ENCODE results near the gene LDLRAD3.

LDLRAD3 gene

DNA sequence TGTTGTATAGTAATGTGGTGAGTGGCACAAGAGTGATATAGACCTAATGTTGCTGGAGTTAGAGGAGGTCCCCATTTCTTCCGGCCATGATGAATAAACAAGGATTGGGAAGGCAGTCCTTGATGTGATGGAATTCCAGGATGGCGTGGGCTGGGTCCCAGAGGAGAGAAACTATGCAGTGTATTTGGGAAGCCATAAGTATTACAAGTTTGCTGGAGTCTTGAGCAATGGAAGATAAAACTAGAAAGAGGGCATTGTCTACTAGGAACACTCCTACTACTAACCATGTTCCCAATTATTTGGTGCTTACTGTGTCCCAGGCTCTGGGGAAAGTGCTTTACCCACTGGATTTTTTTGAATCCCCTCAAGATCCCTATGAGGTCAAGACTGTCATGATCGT, 20.0 kb downstream of the LDLRAD3 start:
- no peak for DNase-seq

DNA sequence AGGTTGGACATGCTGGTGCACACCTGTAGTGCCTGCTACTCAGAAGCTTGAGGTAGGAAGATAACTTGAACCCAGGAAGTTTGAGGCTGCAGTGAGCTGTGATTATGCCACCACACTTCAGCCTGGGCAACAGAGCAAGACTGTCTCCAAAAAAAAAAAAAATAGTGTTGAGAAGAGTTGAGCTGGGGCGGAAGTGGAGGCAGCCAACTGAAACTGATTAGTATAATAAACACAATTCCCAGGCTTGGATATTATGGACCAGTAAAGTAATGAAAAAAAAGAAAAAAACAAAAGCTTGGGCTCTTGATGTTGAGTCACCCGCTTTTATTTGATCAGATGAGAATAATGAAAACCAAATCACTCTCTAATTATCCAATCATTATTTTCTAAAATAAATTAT, 21.0 kb downstream of the LDLRAD3 start:
- no peak for DNase-seq

DNA sequence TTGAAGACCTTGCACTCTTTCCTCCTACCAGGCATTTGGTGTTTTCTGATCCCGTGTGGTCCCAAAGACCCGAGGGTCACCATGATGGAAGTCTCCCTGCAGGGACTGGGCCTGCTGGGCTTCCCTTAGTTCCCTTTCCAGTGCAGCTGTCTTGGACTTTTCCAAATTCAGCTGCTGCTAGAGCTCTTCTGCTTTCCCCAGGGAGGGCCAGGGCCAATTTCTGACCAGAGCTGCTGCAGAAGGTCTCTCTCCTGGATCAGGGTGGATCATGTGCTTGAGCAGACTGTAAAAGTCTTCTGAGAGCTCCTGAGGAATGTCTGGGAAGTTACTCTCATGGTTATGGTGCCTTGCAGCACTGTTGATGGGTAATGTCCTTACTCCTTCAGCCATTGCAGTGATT, 23.2 kb downstream of the LDLRAD3 start:
- no peak for DNase-seq

DNA sequence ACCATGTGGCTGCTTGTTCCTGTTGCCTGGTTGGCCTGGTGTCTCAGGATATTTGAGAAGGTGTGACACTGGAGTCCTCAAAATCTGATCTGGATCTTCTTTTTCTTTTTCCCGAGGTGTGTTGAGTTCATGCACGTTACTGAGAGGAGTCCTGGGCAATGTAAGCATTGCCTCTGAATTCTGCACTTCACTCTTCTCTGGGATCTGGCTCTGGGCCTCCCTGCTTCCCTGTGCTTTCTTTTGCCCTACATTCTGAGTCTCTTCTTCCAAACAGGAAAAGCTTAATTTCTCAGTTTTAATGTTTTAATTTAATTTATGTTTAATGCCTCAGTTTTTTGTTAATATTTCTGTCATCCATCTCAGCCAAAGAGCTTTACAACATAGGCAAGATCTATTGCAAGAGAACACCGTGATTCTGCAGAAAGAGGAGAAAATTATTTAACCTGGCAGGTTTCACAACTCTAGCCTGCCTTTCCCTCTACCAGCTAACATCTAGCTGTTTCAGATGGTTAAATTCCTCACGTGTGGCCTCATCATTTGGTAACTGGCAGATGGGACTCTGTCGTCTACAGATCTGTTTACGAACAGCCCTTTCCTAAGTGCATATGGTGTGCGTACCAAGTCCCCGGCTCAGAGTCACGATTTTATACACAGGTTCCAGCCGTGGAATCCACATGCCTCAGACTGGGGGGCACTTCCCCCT, 24.7 kb downstream of the LDLRAD3 start:
- no peak for DNase-seq

- DNase-seq, result no peak
Measured at GRCh38 chr11:35969089-35970042, 25.5 kb downstream of the LDLRAD3 start.

DNA sequence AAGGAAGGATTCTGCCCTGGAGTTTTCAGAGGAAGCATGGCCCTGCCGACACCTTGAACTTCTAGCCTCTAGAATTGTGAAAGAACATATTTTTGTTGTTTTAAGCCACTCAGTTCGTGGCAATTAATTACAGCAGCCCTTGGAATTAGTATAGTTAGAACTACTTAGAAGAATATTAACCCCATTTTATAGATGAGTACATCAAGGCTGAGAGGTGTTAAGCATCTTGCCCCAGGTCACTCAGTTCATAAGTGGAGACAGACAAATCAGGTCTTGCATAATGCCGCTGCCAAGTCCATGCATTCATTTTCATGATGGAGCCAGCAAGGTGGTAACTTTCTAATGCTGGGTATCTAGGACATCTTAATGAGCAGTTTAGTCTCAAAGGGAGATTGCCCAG, 26.6 kb downstream of the LDLRAD3 start:
- DNase-seq, result no peak

- no peak for DNase-seq
Measured at GRCh38 chr11:35971841-35972422, 28.1 kb downstream of the LDLRAD3 start.

DNA sequence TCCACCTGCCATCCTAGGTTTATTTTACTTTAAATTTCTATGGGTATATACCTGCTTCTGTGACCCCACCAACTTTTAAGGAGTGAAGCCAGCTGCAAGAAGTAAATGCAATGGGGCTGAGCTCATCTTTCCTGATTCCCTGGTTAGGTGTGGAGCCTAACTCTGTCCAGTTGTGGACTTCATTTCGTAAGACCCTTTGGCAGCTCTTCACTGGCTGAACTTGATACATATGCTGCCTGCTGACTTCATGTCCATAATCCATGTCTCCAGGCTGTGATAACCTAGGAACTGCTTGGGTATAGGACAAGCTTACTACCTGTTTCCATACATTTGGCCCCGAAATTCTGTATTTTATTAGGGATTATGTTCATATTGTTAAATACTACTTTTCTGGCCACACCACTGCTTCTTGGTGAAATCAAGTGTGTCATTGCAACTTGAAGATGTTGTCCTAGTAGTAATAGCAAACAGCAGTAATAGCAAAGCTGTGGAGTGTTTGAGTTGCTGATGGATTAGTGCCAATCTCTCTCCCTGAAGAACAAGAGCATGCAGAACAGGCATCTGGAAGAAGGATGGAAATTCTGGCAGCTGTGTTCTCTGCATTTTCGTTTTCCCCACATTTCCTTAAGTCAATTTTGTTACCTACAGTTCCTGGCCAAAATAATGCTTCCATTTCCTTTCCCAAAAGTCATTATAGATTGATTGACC, 31.2 kb downstream of the LDLRAD3 start:
- no peak for DNase-seq

DNA sequence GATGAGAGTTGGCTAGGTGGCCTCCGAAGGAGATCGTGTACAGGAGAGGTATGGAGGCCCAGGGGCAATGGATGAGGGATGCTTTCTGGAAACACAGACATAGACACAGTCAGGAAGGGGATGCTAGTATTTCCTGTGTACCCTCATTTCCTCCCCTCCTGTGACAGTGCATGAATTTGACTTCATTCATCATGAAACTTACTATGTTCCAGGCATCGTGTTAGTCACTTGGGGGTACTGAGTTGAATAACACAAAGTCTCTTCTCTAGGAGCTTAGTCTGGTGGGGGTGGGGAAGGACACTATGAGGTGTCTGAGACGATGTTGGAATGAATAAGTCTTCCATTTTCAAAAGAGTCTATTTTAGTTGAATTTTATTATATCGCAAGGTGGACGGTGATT, 32.6 kb downstream of the LDLRAD3 start:
- DNase-seq, result no peak

DNA sequence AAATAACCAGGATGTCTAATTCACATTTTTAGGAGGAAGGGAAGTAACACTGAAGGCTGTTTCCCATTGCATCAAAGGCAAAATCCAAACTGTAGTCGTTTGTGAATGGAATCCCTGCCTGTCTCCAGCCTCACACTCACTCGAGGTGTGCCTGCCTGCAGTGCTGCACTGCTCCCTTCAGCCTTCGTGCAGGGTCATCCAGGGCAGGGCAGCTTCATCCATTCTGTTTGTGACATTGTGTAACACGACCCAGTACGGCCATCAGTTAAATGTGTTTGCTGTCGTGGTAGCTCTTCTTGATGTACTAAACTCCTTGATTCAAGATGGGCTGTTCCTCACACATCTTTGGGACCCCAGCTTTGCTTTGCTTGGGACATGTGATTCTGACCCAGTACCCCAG, 34.3 kb downstream of the LDLRAD3 start:
- no peak for DNase-seq

GRCh38 chr11:35978891-35979290, 35.0 kb downstream of the LDLRAD3 start:
- DNase-seq, result no peak

GRCh38 chr11:35980686-35981390, 37.0 kb downstream of the LDLRAD3 start:
- no peak for DNase-seq

GRCh38 chr11:35981581-35981980, 37.7 kb downstream of the LDLRAD3 start:
- no peak for DNase-seq

DNA sequence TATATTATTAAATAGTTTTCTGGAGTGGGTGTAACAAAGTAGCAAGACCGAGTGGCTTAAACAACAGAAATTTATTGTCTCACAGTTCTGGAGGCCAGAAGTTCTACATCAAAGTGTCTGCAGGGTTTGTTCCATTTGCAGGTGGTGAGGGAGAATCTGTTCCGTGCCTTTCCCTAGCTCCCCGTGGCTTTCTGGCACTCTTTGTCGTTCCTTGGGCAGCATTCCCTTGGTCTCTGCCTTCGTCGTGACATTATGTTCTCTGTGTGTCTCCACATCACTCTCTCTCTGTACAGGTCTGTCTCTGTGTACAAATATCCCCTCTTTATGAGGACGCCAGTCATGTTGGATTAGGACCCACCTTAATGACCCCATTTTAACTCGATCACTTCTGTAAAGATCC, 38.2 kb downstream of the LDLRAD3 start:
- DNase-seq, result no peak

DNA sequence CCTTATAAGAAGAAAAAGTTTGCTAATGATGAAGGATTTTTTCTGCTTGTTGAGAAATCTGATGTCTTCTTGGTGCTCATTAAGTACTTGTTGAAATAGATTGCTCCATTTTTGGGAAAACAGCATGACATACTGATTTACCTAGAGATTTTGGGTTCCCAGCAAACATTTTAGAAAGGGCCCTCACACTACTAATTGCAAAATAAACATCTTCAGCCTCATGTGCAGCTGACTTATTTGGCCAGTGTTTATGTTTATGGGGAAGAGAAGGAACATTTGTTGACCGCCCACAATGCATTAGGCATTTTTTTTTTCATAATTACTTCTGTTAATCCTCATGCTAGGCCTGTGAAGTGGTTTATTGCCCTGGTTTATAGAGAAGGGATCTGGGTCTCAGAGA, 40.1 kb downstream of the LDLRAD3 start:
- DNase-seq, result no peak

DNA sequence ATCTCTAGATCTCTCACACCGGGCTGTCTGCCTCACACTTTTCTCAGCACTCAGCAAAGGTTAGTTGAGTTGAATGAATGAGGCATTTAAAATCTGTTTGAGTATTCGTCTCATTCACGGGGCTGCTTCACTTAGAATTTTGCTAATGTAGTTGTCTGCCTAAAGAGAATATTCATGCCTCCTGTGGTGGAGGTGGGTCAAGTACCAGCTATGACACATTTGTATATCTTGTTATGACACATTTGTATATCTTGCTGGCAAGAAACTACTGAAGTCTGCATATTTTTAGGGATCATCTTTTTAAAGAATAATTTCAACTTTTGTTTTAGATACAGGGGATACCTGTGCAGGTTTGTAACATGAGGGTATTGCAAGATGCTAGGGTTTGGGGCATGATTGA, 43.1 kb downstream of the LDLRAD3 start:
- DNase-seq, result no peak

- DNase-seq, result no peak
Measured at GRCh38 chr11:35990170-35990569, 46.3 kb downstream of the LDLRAD3 start.

GRCh38 chr11:35990816-35991215, 47.0 kb downstream of the LDLRAD3 start:
- no peak for DNase-seq

- peak; percentile 27 to 37 for DNase-seq
Measured at GRCh38 chr11:35992548-35992947, 48.7 kb downstream of the LDLRAD3 start.

GRCh38 chr11:35994421-35994820, 50.6 kb downstream of the LDLRAD3 start:
- DNase-seq, result no peak

- no peak for DNase-seq
Measured at GRCh38 chr11:35995681-35996271, 51.9 kb downstream of the LDLRAD3 start.

DNA sequence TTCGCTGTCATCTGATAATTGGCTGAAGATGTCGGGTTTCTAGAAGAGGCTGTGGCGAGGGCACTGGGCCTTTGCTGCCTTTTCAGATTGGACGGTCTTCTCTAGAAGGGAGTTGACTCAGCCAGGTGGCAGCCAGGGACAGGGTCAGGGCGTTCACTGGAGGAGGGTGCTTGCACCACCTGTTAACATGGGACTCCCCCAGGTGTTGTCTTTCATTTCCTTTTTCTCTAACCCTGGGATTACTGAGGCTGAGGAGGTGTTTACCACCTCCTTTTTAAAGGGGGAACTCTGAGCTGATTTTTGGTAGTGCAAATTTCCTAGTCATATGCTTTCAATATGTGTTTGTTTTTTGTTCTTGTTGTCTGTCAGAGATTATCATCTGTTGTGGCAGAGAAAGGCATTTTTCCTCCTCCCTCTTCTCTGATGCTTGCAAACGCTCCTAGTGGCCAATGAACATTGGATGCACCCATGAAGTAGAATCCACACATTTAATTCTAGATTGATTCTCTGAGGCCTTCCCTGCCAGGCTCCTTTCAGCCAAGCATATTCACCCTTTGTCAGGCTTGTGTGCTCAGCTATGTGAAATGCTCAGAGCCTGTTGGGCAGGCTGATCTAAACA, 54.1 kb downstream of the LDLRAD3 start:
- DNase-seq, result no peak

All from Kasumi-1 (cell line).